Endothelial cell (in vitro differentiated cells): ENCODE measurements around the gene PCGF1. TPM values are rescaled to one million over a fixed set of nuclear protein-coding genes. Genes with fewer than 3 reads are reported as not detected.
A peak's percentile ranks its signal among the peaks of the same experiment; 100 is the strongest.

Experiments
- DNase-seq: peaks from one replicate; pipeline ENCODE4 v3.0.0; 2021; ENCODE audit warnings: low spot score
- H3K27ac Mint-ChIP-seq: one replicate; pipeline ENCODE4 v1.8.0; 2021; ENCODE audit warnings: mixed read lengths, inconsistent platforms; ENCODE audit not compliant: unreplicated experiment
- H3K27me3 Mint-ChIP-seq: one replicate; pipeline ENCODE4 v1.8.0; 2021; ENCODE audit warnings: mild to moderate bottlenecking, moderate library complexity, mixed read lengths, inconsistent platforms; ENCODE audit not compliant: unreplicated experiment
- H3K36me3 Mint-ChIP-seq: one replicate; pipeline ENCODE4 v1.8.0; 2021; ENCODE audit warnings: mild to moderate bottlenecking, low read depth, mixed read lengths, inconsistent platforms; ENCODE audit not compliant: unreplicated experiment
- H3K4me1 Mint-ChIP-seq: one replicate; pipeline ENCODE4 v1.8.0; 2021; ENCODE audit warnings: mild to moderate bottlenecking, mixed read lengths, inconsistent platforms; ENCODE audit not compliant: unreplicated experiment
- H3K4me3 Mint-ChIP-seq: one replicate; pipeline ENCODE4 v1.8.0; 2021; ENCODE audit warnings: mild to moderate bottlenecking, mixed read lengths, inconsistent platforms; ENCODE audit not compliant: unreplicated experiment
- H3K9me3 Mint-ChIP-seq: one replicate; pipeline ENCODE4 v1.8.0; 2021; ENCODE audit warnings: mixed read lengths, inconsistent platforms; ENCODE audit not compliant: unreplicated experiment
- CTCF ChIP-seq: fragments of 200-600 bp; sonication (generic); IDR thresholded peaks from one replicate; pipeline ENCODE4 v1.5.0; 2021; ENCODE audit warnings: antibody characterized with exemption; ENCODE audit not compliant: unreplicated experiment
- total RNA-seq: library from RNA; stranded (reverse); fragmentation: NEBNext Ultra II Directional; extraction: Animal tissue kit (Norgen Biotek cat#: 25700); gene quantifications from one replicate; pipeline ENCODE4 v1.2.1, GENCODE V29; 2021; ENCODE audit not compliant: unreplicated experiment

Gene PCGF1
- total RNA-seq, 1 donor from 2014 or later = 13.5 TPM

GRCh38 chr2:74457549-74458131, 49.9 kb downstream of the PCGF1 start:
- Mint-ChIP-seq H3K9me3 (no peaks in the 10 kb centered on the region), H3K27me3 (peaks cover 9% of the 10 kb centered on the region), H3K36me3 (peaks cover 7% of the 10 kb centered on the region), H3K27ac (peak overlapping the region; percentile 89), H3K4me1 (peaks cover 38% of the 10 kb centered on the region), H3K4me3 (peak overlapping the region; percentile 98)
- DNase-seq = peak; percentile 57
- no peak for TF ChIP-seq CTCF

- no peak for DNase-seq
- H3K4me1 Mint-ChIP-seq = peaks cover 42% of the 10 kb centered on the region
- no peak overlapping the region for H3K27ac Mint-ChIP-seq
- peak overlapping the region; percentile 75 for H3K4me3 Mint-ChIP-seq
- TF ChIP-seq CTCF = no peak
- peaks cover 9% of the 10 kb centered on the region for H3K27me3 Mint-ChIP-seq
- no peaks in the 10 kb centered on the region for H3K9me3 Mint-ChIP-seq
- peaks cover 5% of the 10 kb centered on the region for H3K36me3 Mint-ChIP-seq
These were observed 50.4 kb downstream of the PCGF1 start for GRCh38 chr2:74457129-74457548.

Other genes with a start within 250 kb of the PCGF1 start
- gene SLC4A5, start 164.3 kb downstream of the PCGF1 start, total RNA-seq = 4.2 TPM
- 244 TPM for gene DCTN1, start 127.4 kb downstream of the PCGF1 start, total RNA-seq
- gene C2orf81, start 86.1 kb downstream of the PCGF1 start, total RNA-seq = 5.0 TPM
- gene WDR54, start 86.0 kb downstream of the PCGF1 start, total RNA-seq = 34.1 TPM
- 65.4 TPM for gene RTKN, start 65.8 kb downstream of the PCGF1 start, total RNA-seq
- gene INO80B, start 52.6 kb downstream of the PCGF1 start, total RNA-seq = 22.1 TPM
- 76.8 TPM for gene WBP1, start 49.3 kb downstream of the PCGF1 start, total RNA-seq
- gene MOGS, start 42.3 kb downstream of the PCGF1 start, total RNA-seq = 52.4 TPM
- 59.0 TPM for gene MRPL53, start 35.0 kb downstream of the PCGF1 start, total RNA-seq
- 20.7 TPM for gene CCDC142, start 24.7 kb downstream of the PCGF1 start, total RNA-seq
- gene TTC31, start 24.6 kb downstream of the PCGF1 start, total RNA-seq = 16.8 TPM
- gene LBX2, start 8.1 kb downstream of the PCGF1 start, total RNA-seq = not detected
- gene TLX2, start 6.8 kb upstream of the PCGF1 start, total RNA-seq = not detected
- gene DQX1, start 18.5 kb upstream of the PCGF1 start, total RNA-seq = 3.5 TPM
- gene AUP1, start 22.0 kb upstream of the PCGF1 start, total RNA-seq = 117 TPM
- 44.3 TPM for gene HTRA2, start 22.2 kb upstream of the PCGF1 start, total RNA-seq
- 10.0 TPM for gene LOXL3, start 46.2 kb upstream of the PCGF1 start, total RNA-seq
- 27.8 TPM for gene DOK1, start 47.0 kb upstream of the PCGF1 start, total RNA-seq
- 0.74 TPM for gene M1AP, start 140.6 kb upstream of the PCGF1 start, total RNA-seq
- 9.4 TPM for gene SEMA4F, start 146.6 kb upstream of the PCGF1 start, total RNA-seq